Left hindlimb (tissue), 1 donor: Measurements from ENCODE around the gene DPH2.
A peak's percentile ranks its signal among the peaks of the same experiment; 100 is the strongest.

Source experiments
- DNase-seq: peaks from one replicate; pipeline ENCODE4 v3.0.0-alpha.2; 2018

DPH2 gene

GRCh38 chr1:44008259-44008658, 38.4 kb downstream of the DPH2 start:
- DNase-seq, result no peak

- DNase-seq, result no peak
Measured at GRCh38 chr1:44010935-44011471, 41.2 kb downstream of the DPH2 start.

DNA sequence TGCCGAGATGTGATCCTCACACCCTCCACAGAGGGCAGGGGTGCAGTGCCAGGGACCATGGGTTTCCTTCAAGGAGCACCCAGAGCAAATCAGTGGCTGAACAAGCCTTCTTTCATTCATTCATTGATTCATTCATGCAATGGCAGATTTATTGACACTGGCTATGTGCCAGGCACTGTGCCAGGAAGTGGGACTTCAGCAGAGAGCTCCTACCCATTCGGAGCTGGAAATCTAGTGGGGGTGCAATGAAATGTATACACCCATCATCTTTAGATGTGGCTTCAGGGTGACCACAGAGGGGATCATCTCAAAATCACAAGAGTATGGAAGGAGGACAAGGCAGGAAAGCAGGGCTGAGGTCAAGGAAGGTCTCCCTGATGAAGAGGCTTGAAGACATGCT, 42.6 kb downstream of the DPH2 start:
- DNase-seq, result no peak

GRCh38 chr1:44012941-44013609, 43.3 kb downstream of the DPH2 start:
- DNase-seq, result no peak

- no peak for DNase-seq
Measured at GRCh38 chr1:44013949-44014348, 44.1 kb downstream of the DPH2 start.

- DNase-seq, result no peak
Measured at GRCh38 chr1:44014365-44015104, 44.7 kb downstream of the DPH2 start.

DNA sequence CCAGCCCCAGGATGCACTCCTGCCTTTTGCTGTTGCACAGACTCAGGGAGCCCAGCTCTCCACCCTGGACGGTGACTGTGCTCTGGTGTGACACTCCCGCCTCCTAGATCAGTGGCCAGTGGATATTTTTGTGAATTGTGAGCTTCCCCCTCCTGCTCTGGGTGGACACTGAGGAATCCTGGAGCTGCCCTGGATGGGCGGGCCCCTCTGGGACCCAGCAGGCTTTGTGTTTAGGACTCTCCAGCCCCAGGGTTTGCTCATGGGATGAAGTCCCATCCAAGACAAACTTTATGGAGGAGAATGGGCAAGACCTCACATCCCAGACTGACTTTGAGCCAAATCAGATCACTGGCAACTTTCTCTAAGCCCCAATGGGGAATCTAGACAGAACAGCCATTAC, 45.4 kb downstream of the DPH2 start:
- no peak for DNase-seq

DNA sequence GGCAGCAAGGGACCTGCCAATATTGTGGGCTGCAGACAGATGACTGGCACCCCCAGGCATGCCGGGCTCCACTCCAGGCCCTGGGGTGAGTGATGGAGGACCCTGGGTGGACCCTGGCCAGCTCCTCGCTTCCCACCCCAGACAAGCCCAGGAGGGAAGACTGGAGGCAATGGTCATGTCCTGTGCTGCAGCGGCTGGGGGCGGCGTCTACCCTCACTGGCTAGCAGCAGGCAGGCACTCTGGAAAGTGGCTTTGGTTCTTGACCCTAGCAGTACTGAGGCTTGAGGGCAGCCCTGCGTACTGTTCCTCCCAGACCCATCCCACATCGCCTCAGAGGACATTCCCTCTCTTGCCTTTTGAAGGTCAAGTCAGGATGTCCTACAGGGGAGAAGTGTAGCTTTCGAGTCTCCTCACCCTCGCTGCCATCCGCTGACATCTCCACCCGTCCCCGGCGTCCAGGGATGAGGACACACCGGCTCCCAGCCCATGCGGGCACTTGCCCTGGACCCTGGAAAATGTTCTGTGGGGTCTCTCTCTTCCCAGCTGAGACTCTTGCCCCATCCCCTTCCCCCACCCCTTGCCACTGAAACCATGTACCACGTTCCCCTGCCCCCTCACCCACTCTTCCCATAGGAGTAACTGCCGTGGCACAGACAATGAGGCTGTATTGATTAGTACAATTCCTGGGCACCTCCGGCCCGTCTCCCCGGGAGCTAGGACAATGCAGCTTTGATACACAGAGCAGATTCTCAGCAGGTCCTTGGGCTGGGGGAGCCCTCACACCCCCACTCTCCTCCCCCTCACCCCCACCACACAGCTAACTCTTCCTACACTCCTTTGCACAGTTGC, 46.5 kb downstream of the DPH2 start:
- DNase-seq, result no peak

- peak; percentile 8 for DNase-seq
Measured at GRCh38 chr1:44016890-44017400, 47.1 kb downstream of the DPH2 start.

DNA sequence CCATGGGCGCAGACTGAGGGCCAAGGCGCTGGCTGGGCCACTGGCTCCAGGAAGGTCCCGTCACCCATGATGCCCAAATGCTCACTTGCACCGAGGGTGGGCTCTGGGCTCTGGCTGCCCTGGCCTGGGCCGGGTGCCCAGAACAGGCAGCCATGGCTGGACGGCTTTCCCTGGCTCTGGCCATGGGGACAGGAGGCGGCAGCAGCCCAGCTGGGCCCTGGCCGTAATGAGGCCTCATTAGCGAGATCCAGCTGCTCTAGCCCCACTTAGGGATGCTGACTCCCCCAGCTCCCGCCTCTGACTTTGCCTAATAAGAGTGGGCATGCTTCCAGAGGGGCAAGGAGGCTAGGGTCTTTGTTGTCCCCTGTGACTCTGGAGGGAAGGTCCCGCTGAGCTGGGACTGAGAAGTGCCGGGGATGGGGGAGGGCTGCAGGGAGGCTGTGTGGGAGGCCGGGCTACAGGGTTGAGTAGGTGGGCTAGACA, 49.7 kb downstream of the DPH2 start:
- peak; percentile 13 for DNase-seq

DNA sequence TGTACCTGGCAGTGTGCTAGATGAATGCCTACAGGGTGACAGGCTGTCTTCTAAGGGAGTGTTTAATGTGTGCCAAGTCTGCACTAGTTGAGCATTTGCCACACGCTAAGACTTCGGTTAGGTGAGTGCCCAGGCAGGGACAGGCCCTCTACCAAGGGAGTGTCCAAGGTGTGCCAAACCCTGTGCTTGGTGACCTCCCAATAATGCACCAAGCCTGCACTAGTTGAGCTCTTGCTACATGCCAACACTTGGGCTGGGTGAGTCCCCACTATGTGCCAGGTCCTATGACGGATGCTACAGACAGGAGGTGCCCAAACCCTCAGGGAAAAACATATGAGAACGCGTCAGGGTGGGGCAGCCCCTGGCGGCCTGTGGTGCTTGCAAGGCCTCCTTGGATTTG, 50.7 kb downstream of the DPH2 start:
- DNase-seq, result peak; percentile 16

DNA sequence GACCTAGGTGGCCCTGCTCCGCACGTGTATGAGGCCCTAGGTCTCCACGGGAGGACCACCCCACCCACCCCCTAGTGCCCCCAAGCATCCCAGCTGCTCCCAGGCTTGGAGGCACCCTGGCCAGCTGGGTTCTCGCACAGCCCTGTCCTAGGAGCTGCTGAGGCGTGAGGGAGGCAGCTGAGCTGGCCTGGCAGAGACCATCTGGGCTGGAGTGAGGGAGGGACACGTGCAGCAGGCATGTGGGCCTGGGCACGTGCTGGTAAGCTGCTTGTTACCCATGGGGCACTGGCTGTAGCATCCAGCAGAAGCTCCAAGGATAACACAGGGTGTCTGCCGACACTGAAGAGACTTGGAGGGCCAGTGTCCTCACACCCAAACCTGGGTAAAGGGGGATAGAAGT, 51.3 kb downstream of the DPH2 start:
- DNase-seq, result no peak

- DNase-seq, result no peak
Measured at GRCh38 chr1:44021581-44022321, 51.9 kb downstream of the DPH2 start.
